Posterior cingulate gyrus (tissue), 11 donors: Measurements from ENCODE around the gene TRIM65.

Experiments
- DNase-seq, 10 donors: peaks; one replicate each; pipeline versions ENCODE4 v3.0.0 to v3.0.0-alpha.2; 2020 to 2021; ENCODE audit warnings: mixed read lengths in 3 of 10
- intact Hi-C: fragments of 100-400 bp; cut with DNase I; formaldehyde crosslinking; loops from one replicate; pipeline ENCODE4 v1.15.1; 2023

The TRIM65 gene

DNA sequence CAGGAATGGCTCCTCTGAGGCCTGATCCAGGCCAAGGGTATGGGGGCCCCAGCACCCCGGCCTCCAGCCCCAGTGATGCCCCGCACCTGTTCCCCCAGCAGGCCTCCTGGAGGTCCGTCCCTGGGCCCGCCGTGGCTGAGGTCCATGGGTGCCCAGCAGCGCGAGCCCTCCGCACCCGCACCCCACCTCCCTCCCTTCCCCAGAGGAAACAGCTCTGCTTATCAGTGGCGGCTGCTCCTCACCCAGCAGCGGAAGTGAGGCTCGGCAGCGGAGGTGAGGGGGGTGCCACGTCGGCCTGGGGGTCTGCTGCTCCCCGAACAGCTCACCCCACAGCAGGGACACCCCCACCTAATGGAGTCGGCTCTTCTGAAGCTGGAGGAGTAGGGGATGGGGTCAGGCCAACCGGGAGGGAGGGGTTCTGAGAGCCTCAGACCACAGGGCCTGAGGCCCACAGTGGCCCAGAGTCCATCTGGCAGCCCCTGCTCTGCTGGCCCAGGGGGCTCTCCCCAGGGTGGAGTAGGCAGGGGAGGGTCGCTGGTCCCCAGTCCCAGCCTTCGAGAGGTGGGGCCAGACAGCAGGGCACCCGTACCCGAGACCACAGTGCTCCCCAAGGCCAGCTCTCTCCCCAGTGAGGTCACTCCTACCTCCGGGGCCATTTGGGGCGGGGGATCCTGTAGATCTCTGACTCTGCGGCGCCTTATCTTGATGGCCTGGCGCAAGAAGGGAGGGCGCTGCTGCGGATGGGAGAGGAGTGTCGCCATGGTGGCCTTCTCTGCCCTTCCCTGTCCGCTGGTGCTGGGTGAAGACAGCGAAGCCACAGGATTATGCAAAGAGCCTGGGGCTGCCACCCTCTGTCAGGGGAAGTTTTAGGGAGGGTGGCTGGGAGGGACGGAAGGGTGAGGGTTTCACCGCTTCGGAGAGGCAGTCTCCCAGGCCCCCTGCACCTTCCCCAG, 52.9 kb downstream of the TRIM65 start, which contains the start of gene UNC13D:
Gene UNC13D, minus strand, starts transcription at position 828 of the 953 bp plus-strand sequence. Its CDS starts 67 bp downstream, at position 761.
- DNase-seq, result peak in 1 of 10 donors; percentile 80
- intact Hi-C loops, result loop anchor here (5.0 kb wide), 1 partner anchor 67 kb away; a partner anchor contains a TSS

DNA sequence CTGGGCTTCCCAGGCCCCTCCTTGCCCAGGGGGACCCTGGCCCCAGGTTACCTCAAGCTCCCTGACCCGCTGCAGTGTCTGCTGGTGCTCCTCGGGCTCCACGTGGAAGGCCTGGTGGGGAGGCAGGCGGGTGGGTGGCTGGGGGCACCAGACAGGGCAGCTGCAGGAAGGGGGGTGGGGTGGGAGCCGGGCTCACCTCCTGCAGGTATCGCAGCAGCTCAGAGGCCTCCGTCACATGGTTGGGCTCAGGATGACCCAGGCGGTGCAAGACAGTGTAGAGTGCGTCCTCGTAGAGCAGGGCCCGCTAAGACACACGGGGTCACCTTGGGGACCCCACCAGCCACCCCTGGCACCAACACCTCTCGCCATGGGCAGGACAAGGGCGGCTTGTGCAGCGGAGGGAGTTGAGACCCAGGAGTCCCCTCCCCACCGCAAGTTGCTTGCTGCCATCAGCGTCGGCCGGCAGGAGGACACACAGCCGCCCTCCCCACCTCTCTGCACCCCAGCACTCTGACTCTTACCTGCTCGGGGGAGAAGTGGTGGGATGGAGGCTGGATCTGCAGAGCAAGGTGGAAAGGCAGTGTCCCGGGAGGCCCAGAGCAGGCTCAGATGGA, 53.7 kb downstream of the TRIM65 start:
- intact Hi-C loops, result loop anchor here (5.0 kb wide), 1 partner anchor 66 kb away; a partner anchor contains a TSS
- no peak for DNase-seq

DNA sequence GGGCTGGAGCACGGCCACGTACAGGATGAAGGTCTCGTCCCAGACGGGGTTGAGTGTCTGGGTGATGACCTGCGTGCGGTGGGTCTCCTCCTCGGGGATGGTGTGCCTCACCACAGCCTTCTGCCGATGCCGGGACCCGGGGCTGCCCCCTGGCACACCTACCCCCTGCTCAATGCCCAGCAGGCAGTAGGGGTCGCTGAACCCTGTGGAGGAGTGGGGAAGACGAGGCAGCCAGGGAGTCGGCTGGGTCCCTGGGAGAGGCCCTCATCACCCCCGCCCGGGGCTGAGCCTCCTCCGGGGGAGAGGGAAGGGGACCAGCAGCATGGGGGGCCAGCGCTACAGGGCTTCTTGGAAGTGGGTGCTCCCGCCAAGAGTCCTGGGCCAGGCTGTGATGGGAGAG, 54.3 kb downstream of the TRIM65 start:
- intact Hi-C loops, result loop anchor here (5.0 kb wide), 1 partner anchor 65 kb away; a partner anchor contains a TSS
- peak in 1 of 10 donors; percentile 79 for DNase-seq

DNA sequence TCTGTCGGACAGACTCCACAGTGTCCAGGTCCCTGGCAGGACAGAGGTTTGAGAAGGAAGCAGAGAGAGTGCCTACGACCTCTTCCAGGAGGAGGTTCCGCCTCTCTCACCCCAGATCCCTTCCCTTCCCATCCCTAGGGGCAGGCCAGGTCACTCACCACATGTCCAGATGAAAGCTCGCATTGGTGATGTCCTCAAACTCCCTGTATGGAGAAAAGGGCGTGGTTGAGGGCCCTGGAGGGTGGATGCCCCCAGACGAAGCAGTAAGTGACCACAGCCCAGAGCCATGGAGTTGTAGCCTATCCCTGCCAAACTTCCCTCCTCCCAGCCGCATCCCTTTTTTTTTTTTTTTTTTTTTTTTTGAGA, 56.0 kb downstream of the TRIM65 start:
- DNase-seq, result peak in 1 of 10 donors; percentile 72
- intact Hi-C loops, result loop anchor here (5.0 kb wide), 1 partner anchor 63 kb away; a partner anchor contains a TSS

DNA sequence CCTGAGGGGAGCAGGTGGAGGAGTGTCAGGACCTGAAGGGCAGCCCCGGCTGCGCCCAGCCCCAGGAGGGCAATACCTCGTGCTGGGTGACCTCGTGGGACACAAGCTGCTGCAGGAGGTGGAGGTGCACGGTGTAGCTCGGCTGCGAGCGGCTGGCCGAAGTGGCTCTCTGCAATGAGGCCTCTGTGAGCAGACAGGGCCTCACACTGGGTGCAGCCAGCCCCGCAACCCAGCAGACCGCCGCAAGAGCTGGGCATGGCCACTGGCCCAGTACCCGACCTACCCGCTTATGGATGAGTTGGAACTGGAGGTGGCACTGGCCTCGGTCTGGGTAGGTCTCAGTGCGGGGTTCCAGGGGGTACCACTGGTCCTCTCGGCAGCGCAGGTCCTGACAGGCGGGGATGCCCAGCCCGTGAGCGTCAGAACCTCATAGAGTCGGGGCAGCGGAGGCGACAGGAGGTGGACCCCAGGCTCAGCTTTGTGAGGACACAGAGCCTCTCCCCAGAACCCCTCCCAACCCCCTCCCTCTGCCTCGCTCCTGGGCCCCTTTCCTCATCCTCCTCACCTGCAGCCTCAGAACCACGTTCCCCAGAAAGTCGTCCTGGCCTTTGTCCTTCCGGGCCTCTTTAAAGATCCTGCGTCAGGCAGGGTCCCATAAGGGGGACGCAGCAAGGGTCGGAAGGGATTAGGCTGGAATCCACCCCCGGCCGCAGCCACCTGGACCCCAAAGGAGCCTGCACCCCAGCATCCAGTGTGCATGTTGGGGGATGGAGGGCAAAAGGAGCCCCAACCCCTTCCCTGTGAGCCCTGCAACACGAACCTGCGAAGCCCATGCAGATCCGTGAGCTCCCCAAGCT, 56.6 kb downstream of the TRIM65 start:
- DNase-seq, result peak in 1 of 10 donors; percentile 77
- intact Hi-C loops, result loop anchor here (5.0 kb wide), 1 partner anchor 63 kb away; a partner anchor contains a TSS
